K562 (cell line): Measurements from ENCODE around the gene CARMIL3. TPM values are rescaled to one million over a fixed set of nuclear protein-coding genes. Genes with fewer than 3 reads are reported as not detected.
A peak's percentile ranks its signal among the peaks of the same experiment; 100 is the strongest.

Source experiments
- CBX3 ChIP-seq, 2 experiments: IDR thresholded peaks; 1 replicate in 1 of 2; 2 replicates in 1 of 2; pipeline ENCODE4 v1.6.1; 2012; ENCODE audit warnings: inconsistent platforms in 2 of 2, low read length in 2 of 2, borderline replicate concordance in 1 of 2, control low read depth in 1 of 2
- CHD2 ChIP-seq: IDR thresholded peaks from 2 replicates; pipeline ENCODE4 v1.6.1; 2011; ENCODE audit warnings: low read depth, low read length
- CREM ChIP-seq: IDR thresholded peaks from 2 replicates; pipeline ENCODE4 v1.6.1; 2014; ENCODE audit warnings: antibody characterized with exemption, low read depth
- EP400 ChIP-seq: fragments of 450-650 bp; IDR thresholded peaks from 2 replicates; pipeline ENCODE4 v1.6.1; 2017; ENCODE audit warnings: antibody characterized with exemption, mild to moderate bottlenecking, moderate library complexity
- ESRRA ChIP-seq: fragments of 450-650 bp; IDR thresholded peaks from 2 replicates; pipeline ENCODE4 v1.6.1; 2014; ENCODE audit warnings: low read depth, mild to moderate bottlenecking, moderate library complexity, borderline replicate concordance
- KDM4B ChIP-seq, 2 experiments: fragments of 450-650 bp in 1 of 2; sonication (generic) in 1 of 2; IDR thresholded peaks; 2 replicates each; pipeline ENCODE4 v1.6.1; 2016 to 2017; ENCODE audit warnings: borderline replicate concordance in 2 of 2, antibody characterized with exemption in 1 of 2, low read depth in 1 of 2, mild to moderate bottlenecking in 1 of 2
- MAZ ChIP-seq, 2 experiments: fragments of 450-650 bp in 1 of 2; sonication (generic) in 1 of 2; formaldehyde crosslinking; IDR thresholded peaks in 1 of 2; conservative IDR thresholded peaks in 1 of 2; 2 replicates each; pipeline versions ENCODE4 v1.4.0 to v1.5.0; 2020; ENCODE audit warnings: mild to moderate bottlenecking in 1 of 2, missing genetic modification reagents in 1 of 2
- NFE2L1 ChIP-seq: fragments of 450-650 bp; IDR thresholded peaks from 2 replicates; pipeline ENCODE4 v1.6.1; 2016; ENCODE audit warnings: missing genetic modification characterization, low read depth, mild to moderate bottlenecking, missing compliant biosample characterization, moderate library complexity, borderline replicate concordance
- SMAD4 ChIP-seq: fragments of 250-450 bp; sonication (Bioruptor Pico); conservative IDR thresholded peaks from 2 replicates; pipeline ENCODE4 v1.8.0; 2021; ENCODE audit warnings: inconsistent platforms, mild to moderate bottlenecking, moderate library complexity
- SPI1 ChIP-seq: IDR thresholded peaks from 2 replicates; pipeline ENCODE4 v1.6.1; 2011; ENCODE audit warnings: low read depth, low read length, control low read depth, borderline replicate concordance
- TAF9B ChIP-seq: fragments of 450-650 bp; IDR thresholded peaks from 2 replicates; pipeline ENCODE4 v1.6.1; 2018; ENCODE audit warnings: mild to moderate bottlenecking; ENCODE audit not compliant: partially characterized antibody
- ZC3H11A ChIP-seq: IDR thresholded peaks from 2 replicates; pipeline ENCODE4 v1.6.1; 2012; ENCODE audit warnings: low read depth, low read length, improper control_type of control experiment
- polyA plus RNA-seq, 8 experiments: library from polyadenylated mRNA; depleted of rRNA in 4 of 8; stranded (reverse) in 5 of 8; unstranded in 3 of 8; fragments of >200 nt; fragmentation: Nextera tagmentation in 2 of 8; fragmentation: Illumina TruSeq in 1 of 8; extraction: Ambion mirVana in 2 of 8; extraction: Trizol in 1 of 8; gene quantifications; 2 replicates each; pipeline versions ENCODE4 v1.2.1 to v1.2.3, GENCODE V29; 2011 to 2014; ENCODE audit warnings: inconsistent platforms in 1 of 8, missing spikeins in 1 of 8
- total RNA-seq, 7 experiments: library from RNA; depleted of rRNA in 6 of 7; stranded (reverse); fragments of >200 nt in 6 of 7; fragmentation: Illumina TruSeq in 2 of 7; extraction: Trizol in 2 of 7; gene quantifications; 2 replicates each; pipeline versions ENCODE4 v1.2.1 to v1.2.3, GENCODE V29; 2011 to 2021; ENCODE audit warnings: low replicate concordance in 1 of 7
- TF ChIP-seq, protein P1 (sequence below): sonication (generic); formaldehyde crosslinking; IDR thresholded peaks from 2 replicates; pipeline ENCODE4 v1.4.0; 2020; ENCODE audit warnings: mild to moderate bottlenecking, missing genetic modification reagents
- TF ChIP-seq, protein P2 (sequence below): fragments of 250-450 bp; sonication (Bioruptor Pico); IDR thresholded peaks from 2 replicates; pipeline ENCODE4 v1.4.0; 2020; ENCODE audit warnings: mild to moderate bottlenecking, moderate library complexity, borderline replicate concordance
- TF ChIP-seq, protein P3 (sequence below): IDR thresholded peaks from 2 replicates; pipeline ENCODE4 v1.6.1; 2014; ENCODE audit warnings: antibody characterized with exemption
- TF ChIP-seq, protein P4 (sequence below), 2 experiments: fragments of 450-650 bp in 1 of 2; sonication (generic) in 1 of 2; formaldehyde crosslinking in 1 of 2; IDR thresholded peaks in 1 of 2; conservative IDR thresholded peaks in 1 of 2; 2 replicates each; pipeline versions ENCODE4 v1.6.1 to v1.8.1; 2016 to 2023; ENCODE audit warnings: mild to moderate bottlenecking in 2 of 2, moderate library complexity in 2 of 2, inconsistent platforms in 1 of 2, missing genetic modification reagents in 1 of 2

The CARMIL3 gene
- total and polyA plus RNA-seq, 9 of the 15 experiments (the other 6 are each of a cell fraction or from before 2014, with no cell fraction given): 0.01 to 0.11 (median 0.05) TPM; not detected in 5

DNA sequence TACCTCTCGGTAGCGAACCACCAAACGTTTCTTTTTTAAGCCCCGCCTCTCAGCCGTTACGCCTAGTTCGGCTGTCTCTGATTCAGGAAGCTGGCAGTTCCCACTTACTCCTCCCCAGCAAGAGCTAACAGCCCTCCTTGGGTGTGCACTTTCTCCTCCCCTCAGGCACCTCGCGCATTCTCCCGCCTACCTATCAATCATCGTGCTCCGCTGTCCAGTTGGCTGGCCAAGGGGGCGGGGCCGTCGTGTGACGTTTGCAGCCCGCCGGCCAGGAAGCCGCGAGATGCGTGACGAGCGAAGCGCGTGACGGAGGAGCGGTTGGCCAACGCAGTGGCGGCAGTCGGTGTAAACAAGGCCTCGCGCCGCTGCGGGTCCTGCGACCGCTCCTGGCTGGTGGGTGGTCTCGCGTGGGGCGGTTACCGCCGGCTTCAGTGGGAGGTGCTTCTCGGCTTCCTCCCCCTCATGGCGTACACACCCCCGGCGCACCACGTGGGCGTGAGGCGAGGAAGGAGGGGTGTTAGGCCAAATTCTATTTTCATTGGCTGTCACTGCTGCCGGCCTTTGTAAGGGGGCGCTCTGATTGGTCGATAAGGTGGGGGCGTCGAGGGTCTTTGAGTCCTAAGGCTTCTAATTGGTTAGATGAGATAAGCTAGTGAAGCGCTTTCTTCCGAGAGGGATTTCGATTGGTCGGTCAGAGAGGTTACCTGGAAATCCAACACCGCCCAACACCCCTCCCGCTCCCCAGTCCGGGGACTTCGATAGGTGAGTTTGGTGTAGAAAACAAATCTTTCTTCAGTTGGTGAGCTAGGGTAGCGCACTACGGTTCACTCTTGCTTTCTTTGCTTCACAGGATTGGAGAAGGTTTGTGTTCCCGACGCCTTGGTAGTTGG is 63.0 kb downstream of the CARMIL3 start, which contains the start of the genes DCAF11 and NRL (continued):
- TF ChIP-seq SPI1: 0 out of 2 replicates have a peak, but pooled peaks have one; percentile 14
- TF ChIP-seq, protein P1, sequence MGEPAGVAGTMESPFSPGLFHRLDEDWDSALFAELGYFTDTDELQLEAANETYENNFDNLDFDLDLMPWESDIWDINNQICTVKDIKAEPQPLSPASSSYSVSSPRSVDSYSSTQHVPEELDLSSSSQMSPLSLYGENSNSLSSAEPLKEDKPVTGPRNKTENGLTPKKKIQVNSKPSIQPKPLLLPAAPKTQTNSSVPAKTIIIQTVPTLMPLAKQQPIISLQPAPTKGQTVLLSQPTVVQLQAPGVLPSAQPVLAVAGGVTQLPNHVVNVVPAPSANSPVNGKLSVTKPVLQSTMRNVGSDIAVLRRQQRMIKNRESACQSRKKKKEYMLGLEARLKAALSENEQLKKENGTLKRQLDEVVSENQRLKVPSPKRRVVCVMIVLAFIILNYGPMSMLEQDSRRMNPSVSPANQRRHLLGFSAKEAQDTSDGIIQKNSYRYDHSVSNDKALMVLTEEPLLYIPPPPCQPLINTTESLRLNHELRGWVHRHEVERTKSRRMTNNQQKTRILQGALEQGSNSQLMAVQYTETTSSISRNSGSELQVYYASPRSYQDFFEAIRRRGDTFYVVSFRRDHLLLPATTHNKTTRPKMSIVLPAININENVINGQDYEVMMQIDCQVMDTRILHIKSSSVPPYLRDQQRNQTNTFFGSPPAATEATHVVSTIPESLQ: 0 out of 2 replicates have a peak, but pooled peaks have one; percentile 6
- no peak; the same call in 1 of the 2 replicates for TF ChIP-seq SMAD4 (CRISPR knock-in tag)
- TF ChIP-seq CREM: peak; percentile 93
- TF ChIP-seq, protein P2, sequence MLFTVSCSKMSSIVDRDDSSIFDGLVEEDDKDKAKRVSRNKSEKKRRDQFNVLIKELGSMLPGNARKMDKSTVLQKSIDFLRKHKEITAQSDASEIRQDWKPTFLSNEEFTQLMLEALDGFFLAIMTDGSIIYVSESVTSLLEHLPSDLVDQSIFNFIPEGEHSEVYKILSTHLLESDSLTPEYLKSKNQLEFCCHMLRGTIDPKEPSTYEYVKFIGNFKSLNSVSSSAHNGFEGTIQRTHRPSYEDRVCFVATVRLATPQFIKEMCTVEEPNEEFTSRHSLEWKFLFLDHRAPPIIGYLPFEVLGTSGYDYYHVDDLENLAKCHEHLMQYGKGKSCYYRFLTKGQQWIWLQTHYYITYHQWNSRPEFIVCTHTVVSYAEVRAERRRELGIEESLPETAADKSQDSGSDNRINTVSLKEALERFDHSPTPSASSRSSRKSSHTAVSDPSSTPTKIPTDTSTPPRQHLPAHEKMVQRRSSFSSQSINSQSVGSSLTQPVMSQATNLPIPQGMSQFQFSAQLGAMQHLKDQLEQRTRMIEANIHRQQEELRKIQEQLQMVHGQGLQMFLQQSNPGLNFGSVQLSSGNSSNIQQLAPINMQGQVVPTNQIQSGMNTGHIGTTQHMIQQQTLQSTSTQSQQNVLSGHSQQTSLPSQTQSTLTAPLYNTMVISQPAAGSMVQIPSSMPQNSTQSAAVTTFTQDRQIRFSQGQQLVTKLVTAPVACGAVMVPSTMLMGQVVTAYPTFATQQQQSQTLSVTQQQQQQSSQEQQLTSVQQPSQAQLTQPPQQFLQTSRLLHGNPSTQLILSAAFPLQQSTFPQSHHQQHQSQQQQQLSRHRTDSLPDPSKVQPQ (CRISPR knock-in tag): no peak
- TF ChIP-seq KDM4B (IDR thresholded peaks at IDR 0.05; ENCODE audit: borderline replicate concordance in 2 of 2, low read depth in 1 of 2): 0 out of 4 replicates have a peak, but pooled peaks of 1 of the 2 experiments have one; percentile 68
- no peak for TF ChIP-seq NFE2L1 (tag)
- TF ChIP-seq CBX3 (IDR thresholded peaks at IDR 0.05; ENCODE audit: borderline replicate concordance in 1 of 2, low read length in 2 of 2): no peak
- TF ChIP-seq, protein P3, sequence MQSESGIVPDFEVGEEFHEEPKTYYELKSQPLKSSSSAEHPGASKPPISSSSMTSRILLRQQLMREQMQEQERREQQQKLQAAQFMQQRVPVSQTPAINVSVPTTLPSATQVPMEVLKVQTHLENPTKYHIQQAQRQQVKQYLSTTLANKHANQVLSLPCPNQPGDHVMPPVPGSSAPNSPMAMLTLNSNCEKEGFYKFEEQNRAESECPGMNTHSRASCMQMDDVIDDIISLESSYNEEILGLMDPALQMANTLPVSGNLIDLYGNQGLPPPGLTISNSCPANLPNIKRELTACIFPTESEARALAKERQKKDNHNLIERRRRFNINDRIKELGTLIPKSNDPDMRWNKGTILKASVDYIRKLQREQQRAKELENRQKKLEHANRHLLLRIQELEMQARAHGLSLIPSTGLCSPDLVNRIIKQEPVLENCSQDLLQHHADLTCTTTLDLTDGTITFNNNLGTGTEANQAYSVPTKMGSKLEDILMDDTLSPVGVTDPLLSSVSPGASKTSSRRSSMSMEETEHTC: peak; percentile 71; the same call in 1 of the 2 replicates
- peak; percentile 5 for TF ChIP-seq TAF9B
- TF ChIP-seq EP400: peak; percentile 99
- TF ChIP-seq CHD2: peak; percentile 95
- TF ChIP-seq ZC3H11A: no peak
- TF ChIP-seq, protein P4, sequence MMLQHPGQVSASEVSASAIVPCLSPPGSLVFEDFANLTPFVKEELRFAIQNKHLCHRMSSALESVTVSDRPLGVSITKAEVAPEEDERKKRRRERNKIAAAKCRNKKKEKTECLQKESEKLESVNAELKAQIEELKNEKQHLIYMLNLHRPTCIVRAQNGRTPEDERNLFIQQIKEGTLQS (IDR thresholded peaks at IDR 0.05): peak; percentile 34; the same call in 1 of the 2 replicates
- TF ChIP-seq, protein P4 (CRISPR knock-in tag; conservative IDR thresholded peaks at IDR 0.05): no peak
- peak; percentile 60 to 71 for TF ChIP-seq MAZ (CRISPR knock-in tag; conservative IDR thresholded peaks at IDR 0.05 in 1 of 2, IDR thresholded peaks at IDR 0.05 in 1 of 2)
- TF ChIP-seq ESRRA: peak; percentile 10; the same call in 1 of the 2 replicates
